ENCODE measurements around the gene RBM12.

DNA sequence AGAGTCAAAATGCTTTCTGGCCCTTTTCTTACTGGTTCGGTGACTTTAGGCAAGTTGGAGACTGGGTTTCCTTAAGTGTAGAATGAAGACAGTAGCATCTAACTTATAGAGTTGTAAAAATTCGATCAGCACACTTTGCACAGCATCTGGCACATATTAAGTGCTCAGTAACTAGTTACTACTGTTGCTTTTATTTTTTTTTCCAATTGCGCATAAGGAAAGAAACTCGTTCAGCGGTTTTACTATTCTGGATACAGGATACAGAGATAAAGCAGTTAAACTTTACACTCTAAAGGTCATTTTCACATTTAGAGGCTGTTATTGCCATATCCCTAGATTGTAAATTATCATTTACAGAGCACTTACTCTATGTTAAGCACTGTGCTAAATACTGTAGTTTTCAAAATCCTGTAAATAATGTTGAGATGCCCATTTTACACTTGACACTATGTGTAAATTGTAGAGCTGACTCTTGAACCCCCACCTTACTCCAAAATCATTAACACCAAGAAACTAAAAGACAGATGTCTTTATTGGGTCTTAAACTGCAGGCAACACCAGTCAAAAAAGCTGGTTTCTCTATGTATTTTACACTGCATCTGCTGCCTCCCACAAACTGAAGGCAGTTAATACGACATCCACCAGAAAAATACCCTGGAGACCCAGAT, 35.4 kb upstream of the RBM12 start:
- TF ChIP-seq POLR2A (IDR thresholded peaks at IDR 0.05; ENCODE audit: low read length) (no peak), GATA1 (IDR thresholded peaks at IDR 0.05; ENCODE audit: low read depth, low read length) (no peak)
